Measurements from ENCODE around the gene ZC3H13.

DNA sequence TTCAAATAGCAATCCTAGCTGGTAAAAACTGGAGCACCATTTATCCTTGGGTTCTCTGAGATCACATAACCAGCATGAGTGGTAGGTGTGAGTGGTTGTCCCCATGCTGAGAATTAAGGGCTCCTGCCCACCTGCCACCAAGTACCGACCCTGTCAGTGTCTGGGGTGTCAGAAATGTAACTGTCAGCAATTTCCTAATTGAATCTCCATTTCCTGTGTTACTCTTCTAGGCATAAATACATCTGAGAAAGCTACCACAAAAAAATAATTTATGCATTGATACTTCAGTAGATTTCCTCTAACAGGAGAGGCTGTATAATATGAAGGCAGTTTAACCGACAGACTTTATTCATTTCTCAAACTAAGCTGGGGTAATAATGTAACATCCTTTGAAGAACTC is 27.2 kb upstream of the ZC3H13 start:
- TF ChIP-seq POLR2A (IDR thresholded peaks at IDR 0.05) = no peak
- no peak for TF ChIP-seq CTCF (IDR thresholded peaks at IDR 0.05)
